ENCODE data around the gene RNASEH2C.

DNA sequence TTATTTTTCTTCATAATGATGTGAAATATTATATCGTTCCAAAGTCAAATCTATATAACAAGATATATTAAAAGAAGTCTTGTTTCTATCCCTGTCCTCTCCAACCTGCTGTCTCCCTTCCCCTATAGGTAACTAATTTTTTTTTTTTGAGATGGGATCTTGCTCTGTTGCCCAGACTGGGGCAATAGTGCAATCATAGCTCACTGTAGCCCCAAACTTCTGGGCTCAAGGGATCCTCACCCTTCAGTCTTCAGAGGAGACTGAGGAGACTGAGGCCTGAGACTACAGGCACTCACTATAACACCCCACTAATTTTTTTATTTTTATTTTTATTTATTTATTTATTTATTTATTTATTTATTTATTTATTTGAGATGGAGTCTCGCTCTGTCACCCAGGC lies 47.6 kb downstream of the RNASEH2C start:
- TF ChIP-seq, protein P1, sequence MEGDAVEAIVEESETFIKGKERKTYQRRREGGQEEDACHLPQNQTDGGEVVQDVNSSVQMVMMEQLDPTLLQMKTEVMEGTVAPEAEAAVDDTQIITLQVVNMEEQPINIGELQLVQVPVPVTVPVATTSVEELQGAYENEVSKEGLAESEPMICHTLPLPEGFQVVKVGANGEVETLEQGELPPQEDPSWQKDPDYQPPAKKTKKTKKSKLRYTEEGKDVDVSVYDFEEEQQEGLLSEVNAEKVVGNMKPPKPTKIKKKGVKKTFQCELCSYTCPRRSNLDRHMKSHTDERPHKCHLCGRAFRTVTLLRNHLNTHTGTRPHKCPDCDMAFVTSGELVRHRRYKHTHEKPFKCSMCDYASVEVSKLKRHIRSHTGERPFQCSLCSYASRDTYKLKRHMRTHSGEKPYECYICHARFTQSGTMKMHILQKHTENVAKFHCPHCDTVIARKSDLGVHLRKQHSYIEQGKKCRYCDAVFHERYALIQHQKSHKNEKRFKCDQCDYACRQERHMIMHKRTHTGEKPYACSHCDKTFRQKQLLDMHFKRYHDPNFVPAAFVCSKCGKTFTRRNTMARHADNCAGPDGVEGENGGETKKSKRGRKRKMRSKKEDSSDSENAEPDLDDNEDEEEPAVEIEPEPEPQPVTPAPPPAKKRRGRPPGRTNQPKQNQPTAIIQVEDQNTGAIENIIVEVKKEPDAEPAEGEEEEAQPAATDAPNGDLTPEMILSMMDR (IDR thresholded peaks at IDR 0.05; ENCODE audit: low read length) = no peak
- no peak for TF ChIP-seq EZH2 (optimal IDR thresholded peaks at IDR 0.05; ENCODE audit: low read depth, low read length)
- no peak for TF ChIP-seq EZH2phosphoT487 (IDR thresholded peaks at IDR 0.05; ENCODE audit: low read length)

All from MM.1S (cell line).